HG03159 (cell line): ENCODE measurements around the gene CHST14.

Source experiments
- ATAC-seq: cut with Tn5 transposase; IDR thresholded peaks from one replicate; pipeline ENCODE4 v1.9.1; 2021; ENCODE audit warnings: mild to moderate bottlenecking, moderate library complexity; ENCODE audit not compliant: unreplicated experiment

The CHST14 gene

GRCh38 chr15:40460404-40460803 is 10.4 kb upstream of the CHST14 start:
- no peak for ATAC-seq

- ATAC-seq, result no peak
Measured at GRCh38 chr15:40461958-40462357, 8.8 kb upstream of the CHST14 start.

GRCh38 chr15:40463279-40463678 is 7.5 kb upstream of the CHST14 start:
- no peak for ATAC-seq

GRCh38 chr15:40463886-40464545 is 6.8 kb upstream of the CHST14 start:
- ATAC-seq, result no peak

GRCh38 chr15:40464595-40465185 is 6.1 kb upstream of the CHST14 start:
- no peak for ATAC-seq

GRCh38 chr15:40465939-40466338 is 4.8 kb upstream of the CHST14 start:
- no peak for ATAC-seq

- no peak for ATAC-seq
Measured at GRCh38 chr15:40466426-40467260, 4.1 kb upstream of the CHST14 start.

GRCh38 chr15:40467261-40467615 is 3.5 kb upstream of the CHST14 start:
- no peak for ATAC-seq

- no peak for ATAC-seq
Measured at GRCh38 chr15:40468898-40469331, 1.9 kb upstream of the CHST14 start.

GRCh38 chr15:40469776-40470390 is 901 bp upstream of the CHST14 start:
- ATAC-seq, result no peak

GRCh38 chr15:40471105-40471807 is 472 bp downstream of the CHST14 start:
- ATAC-seq, result peak; percentile 33

GRCh38 chr15:40471808-40472150 is 995 bp downstream of the CHST14 start:
- peak; percentile 11 for ATAC-seq

- ATAC-seq, result no peak
Measured at GRCh38 chr15:40472171-40472727, 1.5 kb downstream of the CHST14 start.

- ATAC-seq, result no peak
Measured at GRCh38 chr15:40474581-40474980, 3.8 kb downstream of the CHST14 start.

GRCh38 chr15:40477642-40478327 is 7.0 kb downstream of the CHST14 start:
- ATAC-seq, result no peak

- ATAC-seq, result no peak
Measured at GRCh38 chr15:40479024-40479423, 8.2 kb downstream of the CHST14 start.

GRCh38 chr15:40481341-40482074 is 10.7 kb downstream of the CHST14 start:
- ATAC-seq, result no peak

GRCh38 chr15:40483919-40484318 is 13.1 kb downstream of the CHST14 start:
- no peak for ATAC-seq

GRCh38 chr15:40486066-40486770 is 15.4 kb downstream of the CHST14 start:
- ATAC-seq, result no peak
